Measurements from ENCODE around the gene MRPS2. TPM values are rescaled to one million over a fixed set of nuclear protein-coding genes. Genes with fewer than 3 reads are reported as not detected.

The MRPS2 gene
- total and polyA plus RNA-seq, 9 of the 15 experiments (the other 6 are each of a cell fraction or from before 2014, with no cell fraction given) = 8.0 to 167 (median 81.3) TPM

- Histone ChIP-seq H2AFZ (ENCODE audit: low read depth, low read length) (no peak overlapping the region), H3K9ac (ENCODE audit: insufficient read depth in 1 of 2, low read depth in 2 of 2, low read length in 2 of 2) (no peak overlapping the region), H3K9me3 (replicated peaks; ENCODE audit: control insufficient read depth, insufficient read depth, low read depth, low read length) (no peaks in the 10 kb centered on the region), H3K27ac (ENCODE audit: extremely low read depth, low read depth, low read length) (no peak overlapping the region), H3K4me2 (ENCODE audit: insufficient read depth, low read length) (no peak overlapping the region), H3K36me3 (ENCODE audit: control insufficient read depth, insufficient read depth, low read length) (peaks cover 39% of the 10 kb centered on the region; the same call in 1 of the 3 replicates), H3K9me1 (ENCODE audit: control insufficient read depth, insufficient read depth, low read length) (no peaks in the 10 kb centered on the region), H3K4me1 (replicated peaks in 1 of 2; ENCODE audit: control insufficient read depth in 2 of 2, insufficient read depth in 2 of 2, low read length in 2 of 2) (peaks cover 3 to 36% of the 10 kb centered on the region in 2 experiments; a peak in 4 of 5 replicates), H4K20me1 (replicated peaks; ENCODE audit: control insufficient read depth, insufficient read depth, low read length) (no peaks in the 10 kb centered on the region), H3K79me2 (ENCODE audit: control insufficient read depth, insufficient read depth, low read length) (peaks cover 23% of the 10 kb centered on the region), H3K4me3 (no peak overlapping the region), H3K27me3 (ENCODE audit: control insufficient read depth in 2 of 2, insufficient read depth in 2 of 2, low read length in 2 of 2) (no peaks in the 10 kb centered on the region)
- ATAC-seq (no peak), DNase-seq (ENCODE audit: extremely low read depth in 1 of 4, low spot score in 3 of 4) (no peak), FAIRE-seq (peak; percentile 51)
- in situ Hi-C loops (cut with MboI) (no loop called here), intact Hi-C loops (cut with micrococcal nuclease) (no loop called here)
- ChIA-PET POLR2A (interaction anchor here (1.0 to 2.8 kb wide), 4 partner anchors 8 to 34 kb away, joined by 3 to 13 read pairs (median 4); no protein-coding TSS in a partner anchor), CTCF (ENCODE audit: low intra/inter-chr PET ratio) (no interaction called here)
- TSS peak; percentile 23 for BruUV-seq (replicated peaks)
- WGBS (ENCODE audit: insufficient coverage, low coverage, missing lambda C conversion rate) = 65% methylated on average over 7 of the region's 8 CpGs
- no peak for TF ChIP-seq ZMIZ1 (IDR thresholded peaks at IDR 0.05; ENCODE audit: low read depth in 2 of 2, low read length in 2 of 2)
- no peak for TF ChIP-seq NR3C1 (CRISPR knock-in tag; IDR thresholded peaks at IDR 0.05)
- no peak for TF ChIP-seq NONO (IDR thresholded peaks at IDR 0.05; ENCODE audit: low read depth in 2 of 2, low read length in 1 of 2)
- TF ChIP-seq DACH1 (IDR thresholded peaks at IDR 0.05; ENCODE audit: partially characterized antibody) = no peak
These were observed 18.3 kb upstream of the MRPS2 start for GRCh38 chr9:135482015-135482754.
